Effector CD8-positive, alpha-beta T cell (primary cell): ENCODE results near the gene HBD.
"Not testable (repeated sequence)": the region's sequence is repeated elsewhere in the genome, so short reads cannot be mapped to it uniquely, and the experiment has no call there.

Experiments used
- DNase-seq: peaks from one replicate; lab custom pipeline; 2025; lab: John Stamatoyannopoulos, UW
- total RNA-seq, 4 experiments: gene quantifications; one replicate each; lab custom pipeline; 2026; lab: John Stamatoyannopoulos, UW

Gene HBD
- total RNA-seq, result 0 reads per million in 4 experiments

DNA sequence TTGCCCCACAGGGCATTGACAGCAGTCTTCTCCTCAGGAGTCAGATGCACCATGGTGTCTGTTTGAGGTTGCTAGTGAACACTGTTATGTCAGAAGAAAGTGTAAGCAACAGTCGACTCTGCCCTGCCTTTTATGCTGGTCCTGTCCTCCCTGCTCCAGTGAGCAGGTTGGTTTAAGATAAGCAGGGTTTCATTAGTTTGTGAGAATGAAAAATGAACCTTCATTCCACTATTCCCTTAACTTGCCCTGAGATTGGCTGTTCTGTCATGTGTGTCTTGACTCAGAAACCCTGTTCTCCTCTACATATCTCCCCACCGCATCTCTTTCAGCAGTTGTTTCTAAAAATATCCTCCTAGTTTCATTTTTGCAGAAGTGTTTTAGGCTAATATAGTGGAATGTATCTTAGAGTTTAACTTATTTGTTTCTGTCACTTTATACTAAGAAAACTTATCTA, at the start of gene HBD:
Gene HBD (minus strand): TSS at position 103 of the 454 bp plus-strand sequence. CDS start 50 bp downstream, at position 53.
- DNase-seq, result no peak

DNA sequence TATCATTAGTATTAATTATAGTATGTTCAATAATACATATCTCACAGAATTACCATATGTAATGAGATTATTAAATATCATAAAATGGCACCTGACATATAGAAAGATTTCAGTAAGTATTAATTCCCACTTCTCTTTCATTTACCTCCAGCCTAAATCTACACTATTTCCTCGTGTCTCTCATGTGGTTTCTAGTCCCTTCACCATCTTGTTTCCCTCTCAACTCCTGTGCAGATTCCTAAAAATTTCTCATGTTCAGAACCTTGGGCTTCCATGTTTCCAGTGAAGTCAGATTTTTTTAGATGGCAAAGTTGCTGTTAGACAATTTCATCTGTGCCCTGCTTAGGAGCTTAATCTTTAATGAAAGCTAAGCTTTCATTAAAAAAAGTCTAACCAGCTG, 49.6 kb upstream of the HBD start:
- DNase-seq, result no peak

DNA sequence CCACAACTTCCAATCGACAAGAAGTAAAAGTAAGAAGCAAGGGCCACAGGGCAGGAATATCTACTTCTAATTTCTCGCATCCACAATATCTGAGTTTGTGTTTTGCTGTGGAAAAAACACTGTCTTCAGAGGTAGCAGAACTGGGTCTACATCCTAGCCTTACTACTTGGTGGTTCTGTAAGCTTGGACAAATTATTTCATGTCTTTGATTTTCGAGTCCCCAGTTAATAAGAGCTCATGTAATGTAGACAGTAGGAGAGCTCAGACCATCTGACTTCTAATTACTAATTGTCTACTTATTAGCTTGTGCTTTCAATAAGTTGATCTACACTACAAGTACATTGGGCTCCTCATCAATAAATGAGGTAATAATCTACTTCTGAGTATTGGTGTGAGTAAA, 48.8 kb upstream of the HBD start:
- no peak for DNase-seq

DNA sequence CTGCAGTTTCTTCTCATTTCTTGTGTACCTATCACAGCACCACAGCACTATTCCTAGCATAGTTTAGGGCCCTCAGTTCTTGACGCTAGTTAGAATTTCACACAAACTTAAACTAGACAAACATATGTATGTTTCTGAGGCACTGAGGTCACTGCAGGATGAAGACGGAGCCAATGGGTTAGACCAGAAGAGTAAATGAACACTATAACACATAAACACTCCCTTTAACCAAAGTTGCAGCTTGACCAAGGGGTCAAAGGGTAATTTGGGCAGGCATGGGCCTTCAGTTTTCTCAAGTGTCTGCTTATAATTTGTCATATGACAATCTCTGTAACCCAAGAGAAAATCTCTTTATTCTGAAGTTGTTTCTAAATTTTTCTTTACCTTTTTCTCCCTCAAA, 48.3 kb upstream of the HBD start:
- no peak for DNase-seq

DNA sequence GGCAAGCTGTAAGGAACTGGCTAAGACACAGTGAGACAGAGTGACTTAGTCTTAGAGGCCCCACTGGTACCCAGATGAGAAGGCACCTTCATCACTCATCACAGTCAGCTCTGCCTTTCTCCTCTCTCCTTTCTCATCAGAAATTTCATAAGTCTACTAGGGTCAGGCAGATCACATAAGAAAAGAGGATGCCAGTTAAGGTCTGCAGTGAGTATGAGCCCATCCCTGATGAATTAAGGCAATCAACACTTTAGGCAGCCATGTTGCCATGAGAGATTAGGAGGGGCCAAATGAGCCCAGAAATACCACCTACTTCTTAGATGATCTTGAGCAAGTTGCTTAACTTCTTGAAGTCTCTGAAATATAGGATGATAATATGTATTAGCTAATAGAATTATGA, 47.3 kb upstream of the HBD start:
- no peak for DNase-seq

DNA sequence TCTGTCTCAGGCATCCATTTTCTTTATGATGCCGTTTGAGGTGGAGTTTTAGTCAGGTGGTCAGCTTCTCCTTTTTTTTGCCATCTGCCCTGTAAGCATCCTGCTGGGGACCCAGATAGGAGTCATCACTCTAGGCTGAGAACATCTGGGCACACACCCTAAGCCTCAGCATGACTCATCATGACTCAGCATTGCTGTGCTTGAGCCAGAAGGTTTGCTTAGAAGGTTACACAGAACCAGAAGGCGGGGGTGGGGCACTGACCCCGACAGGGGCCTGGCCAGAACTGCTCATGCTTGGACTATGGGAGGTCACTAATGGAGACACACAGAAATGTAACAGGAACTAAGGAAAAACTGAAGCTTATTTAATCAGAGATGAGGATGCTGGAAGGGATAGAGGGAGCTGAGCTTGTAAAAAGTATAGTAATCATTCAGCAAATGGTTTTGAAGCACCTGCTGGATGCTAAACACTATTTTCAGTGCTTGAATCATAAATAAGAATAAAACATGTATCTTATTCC, 46.4 kb upstream of the HBD start:
- DNase-seq, result no peak

DNA sequence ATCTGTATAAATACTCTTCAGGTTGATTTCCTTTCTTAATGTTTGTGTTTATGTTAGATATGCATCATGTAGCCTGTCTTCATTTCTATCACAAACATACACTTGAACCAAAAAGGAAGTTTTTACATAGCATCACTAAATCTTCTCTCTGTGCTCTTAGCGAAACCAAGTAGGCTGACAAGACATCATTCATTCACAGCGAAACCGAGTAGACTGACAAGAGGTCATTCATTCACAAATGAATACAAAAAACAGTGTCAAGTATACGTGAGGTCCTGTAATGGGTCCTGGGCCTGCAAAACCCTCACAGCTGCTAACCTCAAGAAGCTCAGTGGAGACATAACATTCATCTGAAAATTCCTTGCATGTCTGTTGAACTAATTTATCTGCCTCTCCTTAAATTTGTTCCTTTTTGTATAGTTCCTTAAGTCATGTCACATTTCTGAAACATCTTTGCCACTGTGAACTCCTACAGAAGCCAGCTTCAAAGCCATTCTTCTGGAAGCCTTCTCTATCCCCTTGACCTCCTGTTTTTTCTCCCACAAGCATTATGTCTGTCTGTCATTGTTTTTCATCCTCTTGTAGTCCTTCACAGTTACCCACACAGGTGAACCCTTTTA, 45.3 kb upstream of the HBD start:
- DNase-seq, result no peak

DNA sequence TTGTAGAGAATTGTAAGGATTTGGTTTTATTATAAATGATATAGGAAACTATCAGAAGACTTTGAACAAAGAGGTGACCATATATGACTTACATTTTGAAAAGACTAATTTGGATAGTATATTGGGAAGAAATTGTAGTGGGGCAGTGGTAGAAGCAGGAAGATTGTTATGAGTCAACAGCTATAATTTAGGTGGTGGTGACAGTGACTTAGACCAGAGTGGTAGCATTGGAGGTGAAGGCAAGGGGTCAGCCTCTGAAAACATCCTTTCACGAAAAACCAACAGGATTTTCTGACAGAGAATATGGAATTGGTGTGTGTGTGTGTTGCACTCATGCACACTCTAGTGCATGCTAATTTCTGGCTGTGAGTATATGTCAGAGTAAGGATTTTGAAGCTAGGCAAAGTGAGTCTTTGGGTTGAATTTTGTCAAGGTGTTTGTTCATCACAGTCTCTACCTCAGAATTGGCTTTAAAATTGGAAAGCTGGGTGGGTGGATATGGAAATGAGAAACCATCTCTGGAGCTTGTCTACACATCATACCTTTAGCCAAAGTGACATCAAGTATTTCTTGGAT, 43.6 kb upstream of the HBD start:
- no peak for DNase-seq

DNA sequence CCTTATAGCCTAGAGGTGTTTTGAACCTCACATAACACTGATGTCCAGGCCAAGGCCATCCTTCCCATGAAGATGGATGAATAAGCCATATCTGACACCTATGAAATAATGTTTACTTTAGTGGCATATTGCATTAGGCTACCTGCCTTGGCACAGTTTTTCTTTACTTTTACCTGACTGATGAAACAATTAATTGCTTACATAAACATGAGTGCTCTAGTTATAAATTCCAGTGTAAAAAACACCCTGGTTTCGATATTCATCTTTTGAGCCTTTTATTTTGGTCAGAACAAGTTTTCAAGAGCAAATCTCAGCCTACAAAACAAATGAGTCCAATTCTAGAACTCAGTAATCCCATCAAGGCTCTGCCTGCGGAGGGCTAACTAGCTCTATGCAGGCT, 42.4 kb upstream of the HBD start:
- DNase-seq, result no peak

DNA sequence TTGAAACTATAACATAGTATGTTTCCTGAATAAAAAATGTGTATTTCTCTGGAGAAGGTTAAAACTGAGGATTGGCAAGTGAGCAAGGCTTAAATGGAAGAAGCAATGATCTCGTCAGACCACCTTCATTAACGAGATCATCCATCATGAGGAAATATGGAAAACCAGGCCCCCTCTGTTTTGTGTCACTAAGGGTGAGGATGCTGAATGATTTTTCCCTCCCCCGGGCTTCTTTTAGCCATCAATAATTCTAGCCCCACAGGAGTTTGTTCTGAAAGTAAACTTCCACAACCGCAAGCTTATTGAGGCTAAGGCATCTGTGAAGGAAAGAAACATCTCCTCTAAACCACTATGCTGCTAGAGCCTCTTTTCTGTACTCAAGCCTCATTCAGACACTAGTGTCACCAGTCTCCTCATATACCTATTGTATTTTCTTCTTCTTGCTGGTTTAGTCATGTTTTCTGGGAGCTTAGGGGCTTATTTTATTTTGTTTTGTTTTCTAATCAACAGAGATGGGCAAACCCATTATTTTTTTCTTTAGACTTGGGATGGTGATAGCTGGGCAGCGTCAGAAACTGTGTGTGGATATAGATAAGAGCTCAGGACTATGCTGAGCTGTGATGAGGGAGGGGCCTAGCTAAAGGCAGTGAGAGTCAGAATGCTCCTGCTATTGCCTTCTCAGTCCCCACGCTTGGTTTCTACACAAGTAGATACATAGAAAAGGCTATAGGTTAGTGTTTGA, 41.3 kb upstream of the HBD start:
- no peak for DNase-seq

DNA sequence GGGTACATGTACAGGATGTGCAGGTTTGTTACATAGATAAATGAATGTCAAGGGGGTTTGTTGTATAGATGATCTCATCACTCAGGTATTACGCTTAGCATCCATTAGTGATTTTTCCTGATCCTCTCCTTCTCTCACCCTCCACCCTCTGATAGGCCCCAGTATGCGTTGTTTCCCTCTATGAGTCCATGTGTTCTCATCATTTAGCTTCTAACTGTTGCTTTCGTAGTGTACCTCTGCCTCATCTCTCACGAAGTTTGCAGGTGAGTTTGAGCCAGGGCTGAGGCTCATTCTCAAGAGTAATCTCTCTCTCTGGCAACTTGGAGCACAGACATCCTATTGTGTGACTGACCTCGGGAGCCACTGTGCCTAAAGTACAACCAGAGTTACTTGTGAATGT, 40.1 kb upstream of the HBD start:
- DNase-seq, result no peak

DNA sequence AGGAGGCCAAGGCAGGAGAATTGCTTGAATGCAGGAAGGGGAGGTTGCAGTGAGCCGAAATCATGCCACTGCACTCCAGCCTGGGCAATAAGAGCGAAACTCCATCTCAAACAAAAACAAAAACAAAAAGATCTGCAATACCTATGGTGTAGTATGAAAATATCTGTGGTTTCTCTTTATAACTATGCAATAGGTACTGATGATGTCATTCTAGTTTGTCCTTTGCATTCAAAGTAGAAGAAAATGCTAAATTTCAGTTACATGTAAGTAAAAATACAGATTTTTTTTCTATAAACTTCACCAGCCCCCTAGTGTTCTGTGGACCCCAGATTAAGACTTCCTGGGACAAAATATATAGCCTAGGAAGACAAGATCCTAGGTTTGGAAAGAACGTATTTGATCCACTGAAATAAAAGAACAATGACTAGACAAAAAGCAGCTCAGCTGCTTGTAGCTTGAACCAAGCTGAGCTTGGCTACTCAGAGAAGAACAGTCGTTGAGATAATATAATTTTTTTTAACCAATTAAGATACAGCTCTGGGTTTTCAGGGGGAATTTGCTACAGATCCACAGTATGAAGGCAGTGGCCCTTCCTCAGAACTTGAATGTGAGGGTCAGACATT, 38.2 kb upstream of the HBD start:
- no peak for DNase-seq

DNA sequence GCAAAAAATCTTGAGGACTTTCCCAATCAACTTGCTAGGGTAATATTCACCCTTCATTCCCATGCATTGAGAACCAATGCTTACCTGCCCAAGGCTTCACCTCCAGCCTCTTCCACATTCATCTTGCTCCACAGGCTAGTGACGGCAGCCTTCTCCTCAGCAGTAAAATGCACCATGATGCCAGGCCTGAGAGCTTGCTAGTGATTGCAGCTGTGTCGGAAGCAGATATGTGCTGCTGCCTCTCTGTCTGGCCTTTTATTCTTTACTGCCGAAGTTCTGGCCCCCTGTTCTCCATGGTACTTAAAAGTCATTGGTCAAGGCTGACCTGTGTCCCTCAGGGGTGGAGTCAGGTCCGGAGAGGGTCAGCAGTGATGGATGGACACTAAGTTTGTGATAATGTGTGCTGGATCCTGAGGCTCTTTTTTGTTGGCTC, 35.4 kb upstream of the HBD start, which contains the start of gene HBE1:
Gene HBE1 (minus strand): TSS at position 231 of the 433 bp plus-strand sequence. CDS start 55 bp downstream, at position 176.
- no peak for DNase-seq

DNA sequence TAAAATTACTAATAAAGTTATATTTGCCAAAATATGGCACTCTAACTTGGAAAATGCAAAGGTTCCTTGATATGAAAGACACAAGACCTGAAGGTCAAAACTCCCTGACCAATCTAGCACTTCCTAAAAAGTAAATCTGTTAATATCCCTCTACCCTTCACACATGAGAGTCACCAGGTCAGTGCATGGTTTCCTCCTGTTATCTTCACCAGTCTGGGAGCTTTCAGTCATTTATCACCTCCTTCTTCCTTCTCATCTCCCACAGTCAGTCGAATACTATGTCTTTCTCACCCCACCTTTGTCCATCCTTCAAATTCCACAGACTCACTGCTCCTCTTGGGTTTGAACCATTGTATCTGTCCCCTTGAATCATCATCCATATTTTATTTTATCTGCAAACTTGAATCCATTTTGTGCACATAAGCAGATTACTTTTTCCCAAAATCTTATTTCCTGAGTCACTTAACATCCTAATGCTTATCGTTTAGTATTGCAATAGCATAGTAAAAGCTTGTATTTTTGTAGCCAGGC, 32.8 kb upstream of the HBD start:
- no peak for DNase-seq

DNA sequence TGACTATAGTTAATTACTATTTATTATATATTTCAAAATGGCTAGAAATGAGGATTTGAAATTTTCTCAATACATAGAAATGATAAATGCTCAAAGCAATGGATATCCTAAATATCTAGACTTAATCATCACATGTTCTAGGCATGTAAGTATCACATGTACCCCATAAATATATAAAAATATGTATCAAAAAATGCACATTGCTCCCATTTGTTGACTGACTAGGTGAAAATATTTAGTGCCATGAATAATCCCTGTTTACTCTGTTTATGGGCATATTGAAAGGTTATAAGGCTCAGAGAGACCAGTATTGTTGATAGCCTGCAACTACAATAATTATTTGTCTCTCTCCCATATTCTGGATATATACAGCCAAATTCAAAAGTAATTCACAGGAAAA, 32.3 kb upstream of the HBD start:
- no peak for DNase-seq

DNA sequence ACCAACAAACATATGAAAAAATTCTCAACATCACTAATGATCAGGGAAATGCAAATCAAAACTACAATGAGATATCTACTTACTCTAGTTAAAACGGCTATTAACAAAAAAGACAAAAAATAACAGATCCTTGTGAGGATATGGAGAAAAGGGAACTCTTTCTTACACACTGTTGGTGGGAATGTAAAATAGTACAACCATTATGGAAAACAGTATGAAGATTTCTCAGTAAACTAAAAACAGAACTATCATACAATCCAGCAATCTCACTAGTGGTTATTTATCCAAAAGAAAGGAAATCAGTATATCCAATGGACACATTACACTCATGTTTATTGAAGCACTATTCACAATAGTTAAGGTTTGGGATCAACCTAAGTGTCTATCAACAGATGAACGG, 31.5 kb upstream of the HBD start:
- DNase-seq, result no peak

DNA sequence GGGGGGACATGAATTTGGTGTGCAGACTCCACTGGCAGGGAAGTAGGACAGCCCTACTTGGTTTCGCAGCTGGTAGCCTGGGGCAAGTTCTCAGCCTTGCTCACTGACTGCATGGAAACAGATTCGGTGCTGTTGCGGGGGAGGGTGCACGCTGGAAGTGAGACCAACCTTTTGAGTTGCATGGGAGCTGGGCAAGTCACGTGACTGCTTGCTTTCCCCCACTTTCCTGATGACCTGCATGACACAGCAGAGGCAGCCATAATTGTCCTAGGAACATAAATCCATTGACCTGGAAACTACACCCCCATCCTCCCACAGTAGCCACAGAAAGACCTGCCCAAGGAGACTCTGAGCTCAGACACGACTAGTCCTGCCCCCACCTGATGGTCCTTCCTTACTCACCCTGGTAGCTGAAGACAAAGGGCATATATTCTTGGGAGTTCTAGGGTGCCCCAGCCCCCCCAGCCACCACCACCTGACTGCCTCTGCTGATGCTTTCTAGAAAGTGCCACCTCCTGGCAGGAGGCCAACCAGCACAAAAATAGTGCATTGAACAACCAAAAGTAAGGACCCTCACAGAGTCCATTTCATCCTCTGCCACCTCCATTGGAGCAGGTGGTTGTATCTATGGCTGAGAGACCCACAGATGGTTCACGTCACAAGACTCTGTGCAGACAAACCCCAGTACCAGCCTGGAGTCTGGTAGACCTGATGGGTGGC, 24.4 kb upstream of the HBD start:
- no peak for DNase-seq

DNA sequence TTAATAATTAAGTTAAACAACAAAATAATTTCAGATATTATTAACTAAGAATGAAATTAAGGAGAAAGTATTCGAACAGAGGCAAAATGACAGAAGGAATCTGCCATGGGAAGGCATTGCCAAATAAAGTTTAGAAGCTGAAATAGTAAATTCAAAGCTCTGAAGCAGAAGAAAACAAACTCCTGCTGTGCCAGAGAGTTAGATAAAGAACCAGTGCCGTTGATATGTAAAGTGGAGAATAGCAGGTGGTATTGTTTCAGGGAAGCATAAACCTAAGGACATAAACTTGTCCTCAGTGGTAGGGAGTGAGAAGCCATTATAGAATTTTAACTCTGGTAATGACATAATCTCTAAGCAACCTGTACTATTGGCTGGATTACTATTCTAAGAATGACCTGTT, 23.0 kb upstream of the HBD start:
- DNase-seq, result no peak

DNA sequence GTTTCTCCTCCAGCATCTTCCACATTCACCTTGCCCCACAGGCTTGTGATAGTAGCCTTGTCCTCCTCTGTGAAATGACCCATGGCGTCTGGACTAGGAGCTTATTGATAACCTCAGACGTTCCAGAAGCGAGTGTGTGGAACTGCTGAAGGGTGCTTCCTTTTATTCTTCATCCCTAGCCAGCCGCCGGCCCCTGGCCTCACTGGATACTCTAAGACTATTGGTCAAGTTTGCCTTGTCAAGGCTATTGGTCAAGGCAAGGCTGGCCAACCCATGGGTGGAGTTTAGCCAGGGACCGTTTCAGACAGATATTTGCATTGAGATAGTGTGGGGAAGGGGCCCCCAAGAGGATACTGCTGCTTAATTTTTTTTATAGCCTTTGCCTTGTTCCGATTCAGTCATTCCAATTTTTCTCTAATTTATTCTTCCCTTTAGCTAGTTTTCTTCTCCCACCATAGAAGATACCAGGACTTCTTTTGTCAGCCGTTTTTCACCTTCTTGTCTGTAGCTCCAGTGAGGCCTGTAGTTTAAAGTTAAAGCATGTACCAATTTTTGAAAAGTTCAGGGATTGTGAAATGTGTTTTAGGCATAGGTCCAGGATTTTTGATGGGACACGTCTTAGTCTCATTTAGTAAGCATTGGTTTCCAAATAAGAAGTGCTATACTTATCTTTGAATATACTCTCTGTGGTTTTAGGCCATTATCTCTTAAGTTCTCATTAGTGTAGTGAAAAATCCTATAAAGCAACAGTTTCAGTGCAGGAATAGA, 20.5 kb upstream of the HBD start, which contains the start of gene HBG2:
Gene HBG2 (minus strand): TSS at position 136 of the 768 bp plus-strand sequence. CDS start 53 bp downstream, at position 83.
- DNase-seq, result not testable (repeated sequence)

DNA sequence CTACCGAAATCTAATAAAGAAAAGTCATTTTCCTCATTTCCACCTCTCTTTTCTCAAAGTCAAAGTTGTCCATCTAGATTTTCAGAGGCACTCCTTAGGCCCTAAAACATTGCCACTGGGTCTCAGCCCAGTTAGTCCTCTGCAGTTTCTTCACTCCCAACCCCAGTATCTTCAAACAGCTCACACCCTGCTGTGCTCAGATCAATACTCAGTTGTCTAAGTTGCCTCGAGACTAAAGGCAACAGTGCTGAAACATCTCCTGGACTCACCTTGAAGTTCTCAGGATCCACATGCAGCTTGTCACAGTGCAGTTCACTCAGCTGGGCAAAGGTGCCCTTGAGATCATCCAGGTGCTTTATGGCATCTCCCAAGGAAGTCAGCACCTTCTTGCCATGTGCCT, 19.7 kb upstream of the HBD start:
- not testable (repeated sequence) for DNase-seq
